ENCODE data around the gene TPO.

Gene TPO

DNA sequence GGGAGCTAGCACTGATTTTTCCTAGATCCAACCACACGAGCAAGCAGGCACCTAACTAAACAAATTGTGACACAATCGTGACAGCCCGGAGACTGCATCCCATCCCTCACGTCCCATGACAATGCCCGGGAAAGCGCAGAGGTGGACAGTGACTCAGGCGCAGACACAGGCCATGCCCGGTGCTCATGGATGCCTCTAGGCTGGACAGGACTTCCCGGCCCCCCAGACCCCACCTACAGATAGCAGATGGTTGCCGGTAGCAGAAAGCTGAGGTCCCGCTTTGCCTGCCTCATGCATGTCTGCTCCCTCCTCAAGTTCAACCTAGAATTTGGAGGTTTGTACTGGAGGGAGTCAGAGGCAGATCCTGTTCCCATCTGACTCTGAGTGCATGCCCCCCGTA is 81.0 kb downstream of the TPO start:
- POLR2A ChIA-PET, result interaction anchor here (0.6 kb wide), 1 partner anchor 337 kb away, joined by 3 read pairs; no protein-coding TSS in a partner anchor
- WGBS (ENCODE audit: insufficient coverage), result 92% methylated on average over 10 of the region's 12 CpGs
- no peaks in the 10 kb centered on the region for H3K36me3 ChIP-seq (ENCODE audit: control insufficient read depth in 4 of 4, insufficient read depth in 4 of 4, low read length in 3 of 4)
- peaks cover 0 to 11% (median 4%) of the 10 kb centered on the region in 5 experiments for H3K27me3 ChIP-seq (replicated peaks in 2 of 5; ENCODE audit: control insufficient read depth in 4 of 5, insufficient read depth in 5 of 5, low read length in 4 of 5)
- H3K9me3 ChIP-seq (ENCODE audit: control extremely low read depth in 1 of 5, control insufficient read depth in 4 of 5, insufficient read depth in 2 of 5, low read depth in 1 of 5, low read length in 4 of 5), result no peaks in the 10 kb centered on the region
- CTCF ChIA-PET, result no interaction called here
- no peak overlapping the region for H3K4me3 ChIP-seq (ENCODE audit: control insufficient read depth in 1 of 7, extremely low read depth in 1 of 7, insufficient read depth in 4 of 7, low read depth in 2 of 7, low read length in 6 of 7)
- DNase-seq, result no peak
- H3K4me1 ChIP-seq (ENCODE audit: control extremely low read depth in 1 of 4, control insufficient read depth in 4 of 4, insufficient read depth in 4 of 4, low read length in 3 of 4), result no peaks in the 10 kb centered on the region
- no peak overlapping the region for H3K27ac ChIP-seq (ENCODE audit: insufficient read depth in 1 of 2, low read depth in 1 of 2, low read length in 2 of 2, poor library complexity in 1 of 2, severe bottlenecking in 2 of 2)

DNA sequence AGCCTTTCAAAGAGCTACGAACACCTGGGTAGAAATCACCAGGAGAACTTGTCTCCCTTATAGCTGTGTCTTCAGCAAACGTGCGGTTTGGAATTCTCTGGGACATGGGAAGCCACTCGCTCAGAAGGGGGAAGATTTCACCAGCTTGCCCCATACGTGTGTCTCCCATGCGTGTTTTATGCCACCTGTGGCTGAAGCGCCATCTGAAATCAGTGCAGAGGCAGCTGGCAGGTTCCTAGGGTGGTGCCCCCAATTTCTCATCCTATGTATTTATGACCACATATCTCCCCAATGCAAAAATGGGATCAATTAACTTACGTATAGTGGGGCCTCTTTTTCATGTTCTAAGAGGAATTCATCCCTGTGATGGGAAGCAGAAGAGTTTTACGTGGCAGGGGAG is 81.6 kb downstream of the TPO start:
- ChIA-PET CTCF (no interaction called here), POLR2A (interaction anchor here (0.6 kb wide), 1 partner anchor 337 kb away, joined by 3 read pairs; no protein-coding TSS in a partner anchor)
- 91% methylated on average over 8 of the region's 9 CpGs for WGBS (ENCODE audit: insufficient coverage)
- no peak for DNase-seq
- Histone ChIP-seq H3K36me3 (ENCODE audit: control insufficient read depth in 4 of 4, insufficient read depth in 4 of 4, low read length in 3 of 4) (no peaks in the 10 kb centered on the region), H3K27me3 (replicated peaks in 2 of 5; ENCODE audit: control insufficient read depth in 4 of 5, insufficient read depth in 5 of 5, low read length in 4 of 5) (peaks cover 0 to 11% (median 4%) of the 10 kb centered on the region in 5 experiments), H3K27ac (ENCODE audit: insufficient read depth in 1 of 2, low read depth in 1 of 2, low read length in 2 of 2, poor library complexity in 1 of 2, severe bottlenecking in 2 of 2) (no peak overlapping the region), H3K9me3 (ENCODE audit: control extremely low read depth in 1 of 5, control insufficient read depth in 4 of 5, insufficient read depth in 2 of 5, low read depth in 1 of 5, low read length in 4 of 5) (no peaks in the 10 kb centered on the region), H3K4me3 (ENCODE audit: control insufficient read depth in 1 of 7, extremely low read depth in 1 of 7, insufficient read depth in 4 of 7, low read depth in 2 of 7, low read length in 6 of 7) (no peak overlapping the region), H3K4me1 (ENCODE audit: control extremely low read depth in 1 of 4, control insufficient read depth in 4 of 4, insufficient read depth in 4 of 4, low read length in 3 of 4) (no peaks in the 10 kb centered on the region)

DNA sequence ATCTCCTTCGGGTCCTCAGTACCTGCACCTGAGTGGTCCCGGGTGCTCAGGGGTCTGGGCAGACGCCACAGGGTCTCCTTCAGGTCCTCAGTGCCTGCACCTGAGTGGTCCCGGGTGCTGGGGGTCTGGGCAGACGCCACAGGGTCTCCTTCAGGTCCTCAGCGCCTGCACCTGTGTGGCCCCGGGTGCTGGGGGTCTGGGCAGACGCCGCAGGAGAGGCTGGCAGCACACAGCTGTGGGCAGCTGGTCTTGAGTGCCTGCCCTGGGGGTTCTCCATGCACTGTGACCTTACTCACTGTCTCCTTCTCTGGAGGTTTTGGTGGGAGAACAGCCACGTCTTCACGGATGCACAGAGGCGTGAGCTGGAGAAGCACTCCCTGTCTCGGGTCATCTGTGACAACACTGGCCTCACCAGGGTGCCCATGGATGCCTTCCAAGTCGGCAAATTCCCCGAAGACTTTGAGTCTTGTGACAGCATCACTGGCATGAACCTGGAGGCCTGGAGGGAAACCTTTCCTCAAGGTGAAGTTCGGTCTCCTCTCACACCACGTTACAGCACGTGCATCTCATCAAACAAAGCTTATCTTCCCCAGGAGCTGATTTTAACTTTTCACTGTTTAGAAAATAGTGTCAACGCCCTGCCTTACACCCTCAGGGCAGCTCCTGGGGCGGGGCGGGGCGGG is 82.6 kb downstream of the TPO start:
- CTCF ChIA-PET, result no interaction called here
- no peak for DNase-seq
- Histone ChIP-seq H3K4me3 (ENCODE audit: control insufficient read depth in 1 of 7, extremely low read depth in 1 of 7, insufficient read depth in 4 of 7, low read depth in 2 of 7, low read length in 6 of 7) (no peak overlapping the region), H3K27ac (ENCODE audit: insufficient read depth in 1 of 2, low read depth in 1 of 2, low read length in 2 of 2, poor library complexity in 1 of 2, severe bottlenecking in 2 of 2) (no peak overlapping the region), H3K4me1 (ENCODE audit: control extremely low read depth in 1 of 4, control insufficient read depth in 4 of 4, insufficient read depth in 4 of 4, low read length in 3 of 4) (no peaks in the 10 kb centered on the region), H3K9me3 (ENCODE audit: control extremely low read depth in 1 of 5, control insufficient read depth in 4 of 5, insufficient read depth in 2 of 5, low read depth in 1 of 5, low read length in 4 of 5) (no peaks in the 10 kb centered on the region), H3K27me3 (replicated peaks in 2 of 5; ENCODE audit: control insufficient read depth in 4 of 5, insufficient read depth in 5 of 5, low read length in 4 of 5) (peaks cover 0 to 11% (median 6%) of the 10 kb centered on the region in 5 experiments), H3K36me3 (ENCODE audit: control insufficient read depth in 4 of 4, insufficient read depth in 4 of 4, low read length in 3 of 4) (no peaks in the 10 kb centered on the region)
- POLR2A ChIA-PET, result no interaction called here
- 87% methylated on average over 20 of the region's 22 CpGs for WGBS (ENCODE audit: insufficient coverage)

DNA sequence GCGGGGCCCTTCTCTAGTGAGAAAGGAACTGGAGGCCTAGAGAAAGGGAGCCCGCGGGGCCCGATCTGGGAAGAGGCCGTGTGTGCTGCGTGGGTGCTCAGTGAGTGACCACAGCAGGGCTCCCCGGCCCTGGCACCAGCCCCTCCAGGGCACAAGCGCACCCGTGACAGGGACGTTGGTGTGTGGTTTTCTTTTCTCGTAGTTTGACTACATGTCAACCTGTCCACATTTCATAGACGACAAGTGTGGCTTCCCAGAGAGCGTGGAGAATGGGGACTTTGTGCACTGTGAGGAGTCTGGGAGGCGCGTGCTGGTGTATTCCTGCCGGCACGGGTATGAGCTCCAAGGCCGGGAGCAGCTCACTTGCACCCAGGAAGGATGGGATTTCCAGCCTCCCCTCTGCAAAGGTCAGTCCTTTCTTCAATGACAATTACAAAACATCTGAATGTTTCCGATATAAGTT is 83.1 kb downstream of the TPO start:
- Histone ChIP-seq H3K9me3 (ENCODE audit: control extremely low read depth in 1 of 5, control insufficient read depth in 4 of 5, insufficient read depth in 2 of 5, low read depth in 1 of 5, low read length in 4 of 5) (no peaks in the 10 kb centered on the region), H3K36me3 (ENCODE audit: control insufficient read depth in 4 of 4, insufficient read depth in 4 of 4, low read length in 3 of 4) (no peaks in the 10 kb centered on the region), H3K27me3 (replicated peaks in 2 of 5; ENCODE audit: control insufficient read depth in 4 of 5, insufficient read depth in 5 of 5, low read length in 4 of 5) (peaks cover 0 to 11% (median 6%) of the 10 kb centered on the region in 5 experiments), H3K4me1 (ENCODE audit: control extremely low read depth in 1 of 4, control insufficient read depth in 4 of 4, insufficient read depth in 4 of 4, low read length in 3 of 4) (no peaks in the 10 kb centered on the region), H3K27ac (ENCODE audit: insufficient read depth in 1 of 2, low read depth in 1 of 2, low read length in 2 of 2, poor library complexity in 1 of 2, severe bottlenecking in 2 of 2) (no peak overlapping the region), H3K4me3 (ENCODE audit: control insufficient read depth in 1 of 7, extremely low read depth in 1 of 7, insufficient read depth in 4 of 7, low read depth in 2 of 7, low read length in 6 of 7) (no peak overlapping the region)
- ChIA-PET POLR2A (no interaction called here), CTCF (no interaction called here)
- no peak for DNase-seq
- WGBS (ENCODE audit: insufficient coverage), result 88% methylated on average over 15 of the region's 19 CpGs

DNA sequence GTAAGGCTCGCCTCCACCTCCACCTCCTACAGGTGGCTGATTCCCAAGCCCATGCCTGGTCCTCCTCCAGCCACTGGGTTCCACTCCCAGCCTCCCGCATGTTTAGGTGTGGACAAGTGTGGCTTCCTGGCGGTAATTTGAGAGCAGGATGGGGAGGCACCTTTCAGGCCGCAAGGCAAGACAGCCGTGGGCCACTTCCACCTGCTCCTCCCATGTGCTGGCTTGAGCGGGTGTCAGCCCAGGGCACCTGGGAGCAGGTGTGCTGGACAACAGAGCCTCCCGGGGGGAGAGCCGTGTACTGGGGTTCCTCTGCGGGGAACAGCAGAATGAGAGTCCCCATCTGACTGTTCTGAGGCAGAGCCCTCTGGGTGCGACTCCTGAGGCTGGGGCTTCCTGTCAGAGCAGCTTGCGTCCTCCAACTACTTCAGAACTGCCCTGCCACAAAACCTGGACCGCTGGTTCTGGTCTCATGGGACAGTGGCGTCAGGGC is 83.9 kb downstream of the TPO start:
- CTCF ChIA-PET, result no interaction called here
- H3K27ac ChIP-seq (ENCODE audit: insufficient read depth in 1 of 2, low read depth in 1 of 2, low read length in 2 of 2, poor library complexity in 1 of 2, severe bottlenecking in 2 of 2), result no peak overlapping the region
- H3K27me3 ChIP-seq (replicated peaks in 2 of 5; ENCODE audit: control insufficient read depth in 4 of 5, insufficient read depth in 5 of 5, low read length in 4 of 5), result peaks cover 0 to 11% (median 6%) of the 10 kb centered on the region in 5 experiments
- DNase-seq, result no peak
- 86% methylated on average over 7 of the region's 13 CpGs for WGBS (ENCODE audit: insufficient coverage)
- H3K36me3 ChIP-seq (ENCODE audit: control insufficient read depth in 4 of 4, insufficient read depth in 4 of 4, low read length in 3 of 4), result no peaks in the 10 kb centered on the region
- POLR2A ChIA-PET, result no interaction called here
- H3K9me3 ChIP-seq (ENCODE audit: control extremely low read depth in 1 of 5, control insufficient read depth in 4 of 5, insufficient read depth in 2 of 5, low read depth in 1 of 5, low read length in 4 of 5), result no peaks in the 10 kb centered on the region
- H3K4me3 ChIP-seq (ENCODE audit: control insufficient read depth in 1 of 7, extremely low read depth in 1 of 7, insufficient read depth in 4 of 7, low read depth in 2 of 7, low read length in 6 of 7), result no peak overlapping the region
- no peaks in the 10 kb centered on the region for H3K4me1 ChIP-seq (ENCODE audit: control extremely low read depth in 1 of 4, control insufficient read depth in 4 of 4, insufficient read depth in 4 of 4, low read length in 3 of 4)

DNA sequence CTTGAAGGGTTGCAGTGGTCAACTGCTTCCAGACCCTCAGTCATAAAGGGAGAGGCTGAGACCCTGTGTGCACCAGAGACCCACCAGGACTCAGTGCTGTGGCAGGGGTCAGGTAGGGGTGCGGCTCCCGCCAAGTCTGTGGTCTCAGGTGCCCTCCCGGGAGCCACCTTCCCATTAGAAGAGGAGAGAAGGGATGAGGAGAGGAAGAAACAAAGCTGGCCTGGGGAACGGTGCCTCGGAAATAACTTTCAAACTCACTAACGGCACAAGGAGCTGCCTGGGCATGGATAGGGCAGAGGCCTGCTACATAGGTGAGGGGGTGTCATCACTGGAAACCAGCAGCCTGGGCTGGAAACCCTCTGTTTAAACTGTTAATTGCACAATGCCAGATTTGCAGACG is 84.9 kb downstream of the TPO start:
- DNase-seq, result no peak
- peaks cover 0 to 11% (median 6%) of the 10 kb centered on the region in 5 experiments for H3K27me3 ChIP-seq (replicated peaks in 2 of 5; ENCODE audit: control insufficient read depth in 4 of 5, insufficient read depth in 5 of 5, low read length in 4 of 5)
- H3K27ac ChIP-seq (ENCODE audit: insufficient read depth in 1 of 2, low read depth in 1 of 2, low read length in 2 of 2, poor library complexity in 1 of 2, severe bottlenecking in 2 of 2), result no peak overlapping the region
- POLR2A ChIA-PET, result no interaction called here
- H3K4me3 ChIP-seq (ENCODE audit: control insufficient read depth in 1 of 7, extremely low read depth in 1 of 7, insufficient read depth in 4 of 7, low read depth in 2 of 7, low read length in 6 of 7), result no peak overlapping the region
- no peaks in the 10 kb centered on the region for H3K36me3 ChIP-seq (ENCODE audit: control insufficient read depth in 4 of 4, insufficient read depth in 4 of 4, low read length in 3 of 4)
- no peaks in the 10 kb centered on the region for H3K9me3 ChIP-seq (ENCODE audit: control extremely low read depth in 1 of 5, control insufficient read depth in 4 of 5, insufficient read depth in 2 of 5, low read depth in 1 of 5, low read length in 4 of 5)
- H3K4me1 ChIP-seq (ENCODE audit: control extremely low read depth in 1 of 4, control insufficient read depth in 4 of 4, insufficient read depth in 4 of 4, low read length in 3 of 4), result no peaks in the 10 kb centered on the region
- CTCF ChIA-PET, result no interaction called here
- 92% methylated on average over 6 of the region's 7 CpGs for WGBS (ENCODE audit: insufficient coverage)

DNA sequence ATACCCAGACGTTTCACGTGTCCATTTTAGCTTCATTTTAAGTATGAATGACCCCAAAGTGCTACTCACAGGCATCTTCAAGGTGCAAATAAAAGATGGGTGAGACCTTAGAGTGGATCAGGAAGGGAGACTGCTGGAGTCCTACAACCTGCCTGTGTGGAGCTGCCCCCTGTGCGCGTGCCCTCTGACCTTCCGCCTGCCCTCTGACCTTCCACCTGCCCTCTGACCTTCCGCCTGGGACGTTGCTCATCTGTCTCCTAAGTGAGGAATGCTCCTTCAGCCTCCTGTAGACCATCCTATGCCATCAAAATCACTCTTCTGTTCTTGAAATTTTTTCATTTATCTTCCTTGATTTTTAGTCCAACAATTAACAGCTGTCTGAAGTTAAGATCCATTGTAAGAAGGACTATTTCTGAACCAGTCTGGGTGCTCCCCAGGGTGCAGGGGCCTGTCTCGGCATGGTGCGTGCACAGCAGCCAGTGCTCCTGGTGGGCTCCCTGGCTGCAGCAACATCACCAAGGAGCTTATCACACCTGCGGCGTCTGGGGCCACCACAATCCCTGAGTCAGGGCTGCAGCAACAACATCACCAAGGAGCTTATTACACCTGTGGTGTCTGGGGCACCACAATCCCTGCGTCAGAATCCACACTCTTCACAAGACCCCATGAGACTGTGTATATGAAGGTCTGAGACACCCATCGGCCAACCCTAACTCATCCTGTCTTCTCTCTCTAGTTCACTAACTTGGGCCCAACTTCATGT is 86.0 kb downstream of the TPO start:
- Histone ChIP-seq H3K36me3 (ENCODE audit: control insufficient read depth in 4 of 4, insufficient read depth in 4 of 4, low read length in 3 of 4) (no peaks in the 10 kb centered on the region), H3K27ac (ENCODE audit: insufficient read depth in 1 of 2, low read depth in 1 of 2, low read length in 2 of 2, poor library complexity in 1 of 2, severe bottlenecking in 2 of 2) (no peak overlapping the region), H3K4me3 (ENCODE audit: control insufficient read depth in 1 of 7, extremely low read depth in 1 of 7, insufficient read depth in 4 of 7, low read depth in 2 of 7, low read length in 6 of 7) (no peak overlapping the region), H3K27me3 (replicated peaks in 2 of 5; ENCODE audit: control insufficient read depth in 4 of 5, insufficient read depth in 5 of 5, low read length in 4 of 5) (peaks cover 0 to 11% (median 6%) of the 10 kb centered on the region in 5 experiments), H3K4me1 (ENCODE audit: control extremely low read depth in 1 of 4, control insufficient read depth in 4 of 4, insufficient read depth in 4 of 4, low read length in 3 of 4) (no peaks in the 10 kb centered on the region), H3K9me3 (ENCODE audit: control extremely low read depth in 1 of 5, control insufficient read depth in 4 of 5, insufficient read depth in 2 of 5, low read depth in 1 of 5, low read length in 4 of 5) (no peaks in the 10 kb centered on the region)
- WGBS (ENCODE audit: insufficient coverage), result 89% methylated on average over 12 of the region's 13 CpGs
- POLR2A ChIA-PET, result no interaction called here
- CTCF ChIA-PET, result no interaction called here
- no peak for DNase-seq

Measured in common myeloid progenitor, CD34-positive (primary cell).